CD4-positive, alpha-beta T cell treated with Interleukin-21 for 1 hour (primary cell): Measurements from ENCODE around the gene ACBD3.

Experiments used
- DNase-seq: peaks from one replicate; pipeline ENCODE4 v3.0.0-alpha.2; 2020

Gene ACBD3

DNA sequence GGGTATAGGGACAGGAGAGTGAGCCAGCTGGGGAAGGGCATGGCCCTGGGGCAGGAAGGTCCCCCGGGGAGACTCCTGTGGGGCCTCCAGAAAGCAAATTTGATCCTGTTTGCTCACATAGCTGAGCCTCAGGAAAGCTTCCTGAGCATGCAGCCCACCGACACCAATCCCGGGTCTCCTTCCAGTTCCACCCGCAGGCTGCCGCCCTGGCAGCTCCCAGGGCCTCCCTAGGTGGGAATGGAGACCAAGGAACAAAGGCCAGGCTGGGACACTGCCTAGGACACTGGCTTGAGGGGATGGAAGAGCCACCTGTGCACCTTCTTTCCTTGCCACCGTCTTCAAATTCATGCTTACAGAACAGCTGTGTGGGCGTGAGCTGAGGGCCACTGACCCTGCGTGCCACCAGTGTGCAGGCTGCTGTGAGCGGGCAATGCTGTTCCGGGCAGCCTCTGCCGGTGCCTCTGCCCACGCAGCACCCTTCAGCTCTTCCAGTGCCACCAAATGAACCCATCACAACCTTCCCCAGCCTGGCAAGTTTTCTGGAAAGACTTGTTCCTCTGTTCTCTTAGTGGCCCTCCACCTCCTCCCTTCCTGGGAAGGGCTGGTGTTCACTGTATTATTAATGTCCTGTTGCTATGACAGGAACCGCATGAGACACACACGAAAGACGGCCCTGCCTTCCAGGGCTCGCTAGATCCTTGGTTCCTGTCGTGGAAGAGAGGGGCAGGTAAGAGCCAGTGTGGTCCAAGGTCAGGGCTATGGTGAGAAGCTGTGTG, 53.6 kb downstream of the ACBD3 start:
- no peak for DNase-seq

DNA sequence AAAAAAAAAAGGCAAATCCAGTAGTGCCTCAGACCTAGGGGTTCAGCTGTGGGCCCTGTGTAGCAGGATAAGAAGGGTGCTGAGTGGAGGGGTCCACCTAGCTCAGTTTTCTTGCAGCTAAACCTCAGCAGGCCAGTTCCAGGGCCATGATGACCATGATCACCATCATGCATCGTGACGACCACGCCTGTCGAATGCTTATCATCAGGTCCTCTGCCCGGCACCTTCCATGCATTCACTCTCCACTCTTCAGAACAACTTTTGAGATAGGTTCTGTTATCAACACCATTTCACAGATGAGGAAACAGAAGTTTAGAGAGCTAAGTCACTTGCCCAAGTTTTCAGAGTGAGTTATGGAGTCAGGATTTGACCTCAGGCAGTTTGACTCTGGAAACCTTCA, 54.9 kb downstream of the ACBD3 start:
- DNase-seq: no peak

GRCh38 chr1:226129230-226129629, 57.3 kb downstream of the ACBD3 start:
- no peak for DNase-seq

DNA sequence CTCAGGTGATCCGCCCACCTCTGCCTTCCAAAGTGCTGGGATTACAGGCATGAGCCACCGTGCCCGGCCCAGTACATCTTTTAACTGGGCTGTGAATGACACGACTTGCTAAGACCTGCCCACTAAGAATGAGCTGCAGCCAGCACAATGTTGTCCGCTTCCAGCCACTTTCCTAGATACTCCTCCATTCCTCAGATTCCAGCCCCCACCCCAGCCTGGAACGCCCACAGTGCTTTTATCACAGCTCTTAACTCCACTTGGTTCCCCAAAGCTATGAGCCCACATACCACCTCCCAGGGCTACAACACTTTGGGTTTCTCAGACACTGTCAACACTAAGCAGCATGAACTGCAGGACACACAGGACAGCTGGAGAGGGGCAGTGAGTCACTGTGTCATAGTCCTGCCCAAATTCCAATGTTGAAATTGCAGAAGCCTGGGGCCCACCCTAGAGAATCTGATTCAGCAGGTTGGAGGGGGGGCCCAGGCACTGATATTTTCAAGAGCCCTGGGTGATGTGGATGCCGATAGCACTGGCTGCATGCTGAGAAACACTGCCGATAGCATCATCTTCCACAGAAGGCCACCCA, 58.0 kb downstream of the ACBD3 start:
- DNase-seq: no peak

DNA sequence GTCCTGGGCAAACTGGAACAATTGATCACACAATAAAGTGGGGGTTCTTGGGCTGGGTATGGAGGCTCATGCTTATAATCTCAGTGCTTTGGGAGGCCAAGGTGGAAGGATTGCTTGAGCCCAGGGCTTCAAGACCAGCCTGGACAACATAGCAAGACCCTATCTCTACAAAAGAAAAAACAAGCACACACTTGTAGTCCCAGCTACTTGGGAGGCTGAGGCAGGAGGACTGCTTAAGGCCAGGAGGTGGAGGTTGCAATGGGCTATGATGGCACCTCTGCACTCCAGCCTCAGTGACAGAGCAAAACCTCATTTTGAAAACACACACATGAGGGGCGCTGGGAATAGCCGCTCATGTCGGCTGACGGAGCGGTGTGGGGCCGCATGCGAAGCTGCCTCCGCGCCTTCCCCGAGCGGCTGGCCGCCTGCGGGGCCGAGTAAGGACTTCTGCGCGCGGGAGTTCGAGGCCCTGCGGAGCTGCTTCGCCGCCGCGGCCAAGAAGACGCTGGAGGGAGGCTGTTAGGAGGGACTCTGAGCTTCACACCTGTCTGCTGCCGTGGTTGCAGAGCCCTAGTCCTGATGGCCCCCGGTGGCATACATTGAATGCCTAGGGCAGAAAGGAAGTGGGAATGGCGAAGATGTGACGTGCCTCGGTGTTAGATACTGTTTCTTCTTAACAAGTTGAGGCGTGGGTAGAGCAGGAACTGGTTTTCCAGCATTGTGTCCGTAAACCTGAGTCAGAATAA, 59.5 kb downstream of the ACBD3 start:
- no peak for DNase-seq

DNA sequence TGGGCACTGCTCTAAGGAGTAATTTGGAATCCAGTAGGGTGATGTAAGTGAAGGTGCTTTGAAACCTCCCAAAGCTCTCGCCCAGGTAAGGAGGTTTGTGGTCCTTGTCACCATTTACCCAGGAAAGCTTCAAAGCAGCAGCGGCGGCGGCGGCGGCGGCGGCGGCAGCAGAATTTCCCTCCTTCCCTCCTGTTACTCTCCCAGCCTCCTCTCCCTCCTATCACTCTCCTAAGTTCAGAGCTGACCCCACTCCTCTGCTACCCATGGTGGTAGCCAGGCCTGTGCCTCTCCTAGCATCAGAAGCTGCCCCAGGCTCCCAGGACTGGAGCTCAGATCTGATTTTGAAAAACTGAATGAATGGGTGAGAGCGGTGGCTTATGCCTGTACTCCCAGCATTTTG, 60.7 kb downstream of the ACBD3 start:
- DNase-seq: no peak

- DNase-seq: peak; percentile 87
Observed at GRCh38 chr1:226125097-226125630, 61.4 kb downstream of the ACBD3 start.

DNA sequence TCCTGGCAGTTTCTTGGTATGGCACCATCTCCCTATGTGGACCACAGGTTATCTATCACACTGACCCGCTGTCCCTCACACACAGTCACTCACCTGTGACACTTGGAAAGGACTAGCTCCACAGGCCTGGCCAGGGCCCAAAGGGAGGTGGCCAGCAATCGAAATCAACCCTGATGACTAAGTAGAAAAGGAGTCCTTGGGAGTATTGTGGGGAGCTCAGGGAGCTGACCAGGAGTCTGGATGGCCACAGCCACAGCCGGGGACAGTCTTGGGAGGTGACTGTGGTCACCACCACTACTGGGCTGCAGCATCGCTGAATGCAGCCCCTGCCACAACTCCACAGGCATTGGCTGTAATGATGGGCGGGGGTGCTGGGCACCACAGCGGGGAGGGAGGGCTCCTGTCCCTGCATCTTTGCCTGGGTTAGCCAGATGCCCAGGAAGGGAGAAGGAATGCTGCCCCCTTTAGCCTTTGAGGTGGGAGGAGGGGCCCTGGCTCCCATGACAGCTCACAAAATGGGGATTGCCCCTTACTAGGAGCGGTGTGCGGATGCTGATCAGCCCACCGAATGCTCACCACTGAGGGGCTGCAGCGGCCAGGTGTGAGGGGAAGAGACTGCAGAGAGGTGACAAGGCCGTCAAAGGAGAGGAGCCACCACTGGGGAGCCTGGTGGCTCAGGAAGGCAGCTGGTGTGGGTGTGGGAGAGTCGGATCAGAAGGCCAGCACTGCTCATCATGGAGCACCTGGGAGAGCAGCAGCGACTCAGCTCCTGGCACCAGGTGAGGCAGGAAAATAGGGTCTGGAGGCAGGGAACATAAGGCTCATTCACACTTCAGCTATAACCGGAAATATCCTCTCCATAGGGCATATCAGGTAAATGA, 62.7 kb downstream of the ACBD3 start:
- DNase-seq: no peak

DNA sequence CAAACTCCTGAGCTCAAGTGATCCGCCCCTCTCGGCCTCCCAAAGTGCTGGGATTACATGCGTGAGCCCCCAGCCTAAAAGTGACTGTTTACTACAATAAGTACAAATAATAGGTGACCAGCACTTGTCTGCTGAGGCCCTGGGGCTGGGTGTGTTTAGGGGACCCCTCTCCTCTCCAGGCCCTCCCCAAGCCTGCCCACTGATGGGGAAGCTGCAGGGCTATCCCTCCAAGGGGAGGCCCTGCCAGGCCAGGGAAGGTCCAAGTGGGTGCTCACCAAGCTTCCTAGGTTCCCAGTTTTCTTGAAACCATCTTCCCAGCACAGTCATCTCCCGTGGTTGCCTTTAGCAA, 63.4 kb downstream of the ACBD3 start:
- no peak for DNase-seq

GRCh38 chr1:226121587-226122400, 64.7 kb downstream of the ACBD3 start:
- peak; percentile 85 for DNase-seq

GRCh38 chr1:226121049-226121586, 65.4 kb downstream of the ACBD3 start:
- no peak for DNase-seq

DNA sequence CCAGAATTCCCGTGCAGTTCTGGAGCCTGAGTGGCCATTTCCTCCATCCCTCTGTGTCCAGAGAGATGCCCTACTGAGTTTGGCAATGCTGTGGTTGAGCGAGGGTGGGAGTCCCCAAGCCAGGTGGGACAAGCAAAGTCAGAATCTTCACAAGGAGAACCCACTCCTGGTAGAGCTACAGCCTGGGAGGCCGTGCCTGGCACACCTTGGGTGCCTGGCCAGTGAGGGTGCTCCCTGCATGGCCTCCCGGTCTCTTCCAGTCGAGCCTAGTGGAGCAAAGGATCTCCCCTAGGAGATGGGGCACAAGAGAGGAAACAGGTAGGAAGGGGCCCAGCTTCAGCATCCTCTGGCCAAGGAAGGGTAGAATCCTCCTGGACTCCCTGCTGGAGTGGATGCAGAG, 66.1 kb downstream of the ACBD3 start:
- no peak for DNase-seq

DNA sequence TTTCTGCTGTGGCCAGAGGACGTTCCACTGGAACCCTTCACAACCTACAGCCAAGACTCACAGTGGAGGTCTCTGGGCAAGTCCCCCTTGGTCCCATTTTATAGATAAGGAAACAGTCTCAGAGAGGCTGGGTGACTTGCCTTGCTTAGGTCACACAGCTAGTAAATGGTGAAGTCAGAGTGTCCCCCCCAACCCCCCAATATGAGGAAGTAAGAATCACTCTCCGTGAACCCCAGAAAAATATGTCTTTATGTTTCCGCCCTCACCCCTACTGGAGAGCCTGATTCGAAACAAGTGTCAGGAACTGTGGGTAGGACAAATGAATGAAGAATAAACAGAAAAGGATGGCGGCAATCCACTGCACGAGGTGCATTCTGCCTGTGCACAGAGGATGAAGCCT, 67.4 kb downstream of the ACBD3 start:
- DNase-seq: no peak

DNA sequence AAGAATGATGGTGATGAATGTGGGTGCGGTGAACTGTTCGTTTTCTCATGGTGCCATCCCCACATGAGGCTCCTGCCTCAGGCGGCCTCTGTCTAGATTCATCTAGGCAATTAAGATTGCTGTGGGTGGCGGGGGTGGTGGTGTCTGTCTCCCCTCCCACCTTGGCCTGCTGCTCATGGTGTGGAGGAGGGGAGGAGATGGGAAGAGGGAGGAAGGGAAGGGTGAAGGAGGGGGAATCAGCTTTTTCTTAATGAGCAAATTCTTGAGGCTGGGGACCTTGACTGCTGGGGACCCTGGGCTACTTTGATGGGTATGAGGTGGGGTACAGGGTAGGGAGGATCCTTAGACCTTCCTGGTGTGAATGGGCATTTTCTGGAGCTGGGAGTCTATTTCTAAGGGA, 68.2 kb downstream of the ACBD3 start:
- no peak for DNase-seq

- DNase-seq: no peak
Observed at GRCh38 chr1:226117330-226117729, 69.2 kb downstream of the ACBD3 start.

- no peak for DNase-seq
Observed at GRCh38 chr1:226116673-226117072, 69.9 kb downstream of the ACBD3 start.

DNA sequence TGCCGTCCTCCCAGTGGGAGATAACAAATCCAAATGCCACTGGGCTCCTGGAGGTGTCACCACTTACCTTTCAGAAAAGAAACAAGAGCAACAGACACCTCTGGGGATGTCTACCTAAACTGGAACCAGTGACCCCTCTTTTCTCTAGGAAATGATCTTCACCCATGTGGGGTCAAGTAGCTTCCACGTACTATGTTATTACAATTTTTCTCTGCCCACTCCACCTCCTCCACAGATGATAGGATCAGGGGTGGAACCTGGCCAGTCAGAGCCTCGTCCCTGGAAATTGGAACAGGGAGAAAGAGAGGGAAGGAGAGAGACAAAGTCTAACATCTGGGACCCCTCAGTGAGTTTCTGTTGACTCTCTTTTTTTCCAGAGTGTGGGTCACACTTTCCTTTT, 73.9 kb downstream of the ACBD3 start:
- no peak for DNase-seq

DNA sequence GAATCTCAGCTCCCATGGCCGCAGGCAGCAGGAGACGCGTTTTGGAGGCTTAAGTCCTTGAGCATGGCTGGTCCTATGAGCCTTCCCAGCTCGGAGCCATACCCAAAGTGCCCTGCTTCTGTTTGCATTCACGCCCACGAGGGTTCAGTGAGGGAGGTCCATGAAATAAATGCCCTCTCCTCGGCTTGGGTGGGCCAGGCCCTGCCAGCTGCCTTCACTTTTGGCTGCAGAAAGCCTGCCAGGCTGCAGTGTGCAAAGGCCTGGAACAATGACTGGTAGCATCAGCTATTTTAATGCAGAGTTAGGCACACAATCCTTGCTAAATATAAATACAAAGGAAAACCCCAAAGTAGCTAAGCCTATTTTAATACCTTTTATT, 74.7 kb downstream of the ACBD3 start:
- no peak for DNase-seq

GRCh38 chr1:226111098-226111882, 75.3 kb downstream of the ACBD3 start:
- DNase-seq: no peak

DNA sequence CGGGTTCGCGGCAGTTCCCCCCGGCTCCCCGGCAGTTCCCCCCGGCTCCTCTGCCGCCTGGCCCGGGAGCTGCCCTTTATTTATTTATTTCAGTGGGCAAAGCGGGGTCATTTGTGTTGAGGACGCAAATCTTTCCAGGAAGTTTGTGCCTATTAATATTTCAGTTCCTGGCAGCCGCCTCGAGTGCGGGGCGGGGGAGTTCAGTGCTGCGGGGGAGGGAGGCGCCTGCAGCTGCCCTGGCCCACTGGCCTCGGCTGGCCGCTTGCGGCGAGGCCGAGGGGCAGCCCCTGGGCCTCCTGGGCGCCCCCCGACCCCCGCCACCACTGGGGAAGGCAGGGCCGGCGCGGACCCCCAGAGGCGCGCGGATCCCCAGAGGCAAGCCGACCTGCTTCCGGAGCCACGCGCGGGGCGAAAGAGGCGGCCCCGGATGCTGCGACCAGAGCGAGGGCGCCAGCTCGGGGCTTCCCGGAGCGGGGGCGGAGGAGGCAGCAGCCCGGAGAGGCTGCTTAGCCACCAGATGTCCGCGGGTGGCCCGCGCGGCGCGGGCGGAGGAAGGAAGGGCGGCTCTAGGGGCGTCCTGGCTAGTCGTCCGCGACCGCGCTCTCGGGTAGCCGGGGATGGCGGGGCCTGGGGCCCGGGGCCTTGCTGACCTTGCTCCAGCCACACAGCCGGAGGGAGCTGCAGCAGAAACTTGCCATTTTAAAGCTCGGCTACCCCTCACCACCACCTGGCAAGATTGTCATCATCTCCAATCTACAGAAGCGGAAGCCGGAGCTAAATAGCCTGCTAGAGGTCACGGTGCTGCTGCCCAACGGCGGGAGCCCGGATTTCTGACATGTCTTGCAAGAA, 76.1 kb downstream of the ACBD3 start:
- peak; percentile 67 for DNase-seq
